ENCODE measurements around the gene SLC36A3. TPM values are rescaled to one million over a fixed set of nuclear protein-coding genes. Genes with fewer than 3 reads are reported as not detected.
A peak's percentile ranks its signal among the peaks of the same experiment; 100 is the strongest.
"Not testable (repeated sequence)": the region's sequence is repeated elsewhere in the genome, so short reads cannot be mapped to it uniquely, and the experiment has no call there.

SLC36A3 gene
- total RNA-seq, 4 donors from 2014 or later, result not detected

DNA sequence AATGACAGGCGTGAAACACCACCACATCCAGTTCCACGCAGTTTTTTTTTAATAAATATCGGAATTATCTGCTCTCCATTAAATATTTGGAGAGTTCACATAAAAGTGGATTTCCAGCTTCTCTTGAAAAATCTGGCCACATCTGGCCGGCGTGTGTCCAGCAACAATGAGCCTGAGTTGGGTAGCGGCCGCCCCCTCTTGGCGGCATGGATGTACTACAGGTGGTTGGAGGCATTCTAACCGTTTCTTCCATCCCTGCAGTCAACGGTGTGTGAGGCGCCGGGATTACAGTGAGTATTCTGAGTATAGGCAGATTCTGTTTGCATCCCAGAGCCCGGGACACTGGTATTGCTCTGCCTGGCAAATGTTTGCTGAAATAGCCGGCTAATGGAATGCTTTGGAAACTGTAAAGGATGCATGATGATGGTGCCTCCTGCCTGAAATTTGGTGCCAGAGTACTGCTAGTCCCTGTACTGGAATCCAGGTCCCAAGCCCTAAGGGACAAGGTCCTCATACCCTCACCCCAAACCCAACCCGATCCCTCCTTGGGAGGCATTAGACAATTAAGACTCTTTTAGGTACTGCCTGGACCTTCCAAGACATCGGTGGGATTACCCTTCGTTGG is 64.2 kb downstream of the SLC36A3 start:
- peak overlapping the region in 3 of 4 donors; percentile 68 to 79 (median 70) for H3K27ac ChIP-seq
- H3K9me3 ChIP-seq, result no peaks in the 10 kb centered on the region
- DNase-seq, result peak; percentile 32
- intact Hi-C loops (cut with DNase I), result loop anchor here (10.0 kb wide), 1 partner anchor 115 kb away; no protein-coding TSS in a partner anchor
- TF ChIP-seq, protein P1, sequence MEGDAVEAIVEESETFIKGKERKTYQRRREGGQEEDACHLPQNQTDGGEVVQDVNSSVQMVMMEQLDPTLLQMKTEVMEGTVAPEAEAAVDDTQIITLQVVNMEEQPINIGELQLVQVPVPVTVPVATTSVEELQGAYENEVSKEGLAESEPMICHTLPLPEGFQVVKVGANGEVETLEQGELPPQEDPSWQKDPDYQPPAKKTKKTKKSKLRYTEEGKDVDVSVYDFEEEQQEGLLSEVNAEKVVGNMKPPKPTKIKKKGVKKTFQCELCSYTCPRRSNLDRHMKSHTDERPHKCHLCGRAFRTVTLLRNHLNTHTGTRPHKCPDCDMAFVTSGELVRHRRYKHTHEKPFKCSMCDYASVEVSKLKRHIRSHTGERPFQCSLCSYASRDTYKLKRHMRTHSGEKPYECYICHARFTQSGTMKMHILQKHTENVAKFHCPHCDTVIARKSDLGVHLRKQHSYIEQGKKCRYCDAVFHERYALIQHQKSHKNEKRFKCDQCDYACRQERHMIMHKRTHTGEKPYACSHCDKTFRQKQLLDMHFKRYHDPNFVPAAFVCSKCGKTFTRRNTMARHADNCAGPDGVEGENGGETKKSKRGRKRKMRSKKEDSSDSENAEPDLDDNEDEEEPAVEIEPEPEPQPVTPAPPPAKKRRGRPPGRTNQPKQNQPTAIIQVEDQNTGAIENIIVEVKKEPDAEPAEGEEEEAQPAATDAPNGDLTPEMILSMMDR (IDR thresholded peaks at IDR 0.05), result peak; percentile 35 to 92 (median 67)
- no peak for TF ChIP-seq POLR2A (IDR thresholded peaks at IDR 0.05)
- WGBS, 2 donors, result 19 to 61% methylated on average over 12 to 17 of the region's 17 CpGs
- peak overlapping the region in 1 of 4 donors; percentile 52 for H3K4me3 ChIP-seq
- H3K36me3 ChIP-seq, result no peaks in the 10 kb centered on the region
- peaks cover 0 to 12% (median 10%) of the 10 kb centered on the region in 3 donors for H3K4me1 ChIP-seq
- H3K27me3 ChIP-seq, result no peaks in the 10 kb centered on the region

DNA sequence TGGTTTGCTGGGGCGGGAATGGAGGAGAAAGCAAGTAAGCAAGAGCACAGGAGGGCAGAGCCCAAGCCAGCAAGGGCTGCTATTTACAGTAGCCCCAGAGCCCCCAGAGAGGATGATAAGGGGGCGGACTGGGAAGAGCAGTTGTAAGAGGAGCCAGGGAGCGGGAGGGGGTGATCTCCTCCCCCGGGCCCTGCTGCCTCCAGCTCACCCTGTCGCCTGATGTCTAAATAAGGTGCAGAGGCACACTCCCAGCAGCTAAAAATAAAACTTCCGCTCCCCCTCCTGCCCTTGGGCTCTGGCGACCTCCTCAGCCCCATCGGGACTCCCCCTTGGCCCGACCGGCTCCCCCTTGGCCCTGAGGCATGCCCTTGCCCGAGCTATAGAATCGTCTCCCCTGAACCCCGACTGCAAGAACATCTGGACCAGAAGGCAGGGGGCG is 65.2 kb downstream of the SLC36A3 start:
- H3K27ac ChIP-seq, result peak overlapping the region; percentile 38 to 79 (median 69)
- intact Hi-C loops (cut with DNase I), result loop anchor here (10.0 kb wide), 1 partner anchor 114 kb away; no protein-coding TSS in a partner anchor
- DNase-seq, result no peak
- WGBS, 2 donors, result 35% methylated on average over 7 to 10 of the region's 14 CpGs
- no peaks in the 10 kb centered on the region for H3K27me3 ChIP-seq
- peak overlapping the region in 3 of 4 donors; percentile 7 to 52 (median 7) for H3K4me3 ChIP-seq
- H3K36me3 ChIP-seq, result no peaks in the 10 kb centered on the region
- TF ChIP-seq, protein P1 (IDR thresholded peaks at IDR 0.05), result no peak
- TF ChIP-seq POLR2A (IDR thresholded peaks at IDR 0.05), result no peak
- H3K4me1 ChIP-seq, result peaks cover 0 to 19% (median 12%) of the 10 kb centered on the region in 3 donors
- no peaks in the 10 kb centered on the region for H3K9me3 ChIP-seq

DNA sequence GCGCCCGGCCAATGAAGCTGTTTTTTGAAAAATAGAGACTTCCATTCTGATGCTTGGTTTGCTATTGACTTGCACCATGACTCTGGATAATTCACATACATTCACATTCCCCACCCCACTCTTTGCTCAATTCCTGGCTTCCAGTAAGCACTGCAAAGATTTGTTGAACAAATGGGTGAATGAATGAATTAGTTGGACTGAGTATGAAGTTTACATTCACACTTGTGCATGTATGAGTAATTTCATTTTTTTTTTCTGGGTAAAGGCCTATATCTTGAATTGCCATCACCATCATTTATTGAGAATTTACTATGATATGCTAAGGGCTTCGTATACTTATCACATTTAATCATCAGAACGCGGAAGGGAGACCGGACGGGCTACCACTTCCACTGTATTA is 65.9 kb downstream of the SLC36A3 start:
- Histone ChIP-seq H3K9me3 (no peaks in the 10 kb centered on the region), H3K4me3 (peak overlapping the region in 1 of 4 donors; percentile 52), H3K4me1 (peaks cover 0 to 19% (median 12%) of the 10 kb centered on the region in 3 donors), H3K27ac (peak overlapping the region in 3 of 4 donors; percentile 68 to 79 (median 70)), H3K27me3 (no peaks in the 10 kb centered on the region), H3K36me3 (no peaks in the 10 kb centered on the region)
- intact Hi-C loops (cut with DNase I), result loop anchor here (10.0 kb wide), 1 partner anchor 113 kb away; no protein-coding TSS in a partner anchor
- DNase-seq, result no peak
- TF ChIP-seq, protein P1 (IDR thresholded peaks at IDR 0.05), result no peak
- no peak for TF ChIP-seq POLR2A (IDR thresholded peaks at IDR 0.05)
- 80 to 95% methylated on average over 7 of the region's 7 CpGs for WGBS, 2 donors

DNA sequence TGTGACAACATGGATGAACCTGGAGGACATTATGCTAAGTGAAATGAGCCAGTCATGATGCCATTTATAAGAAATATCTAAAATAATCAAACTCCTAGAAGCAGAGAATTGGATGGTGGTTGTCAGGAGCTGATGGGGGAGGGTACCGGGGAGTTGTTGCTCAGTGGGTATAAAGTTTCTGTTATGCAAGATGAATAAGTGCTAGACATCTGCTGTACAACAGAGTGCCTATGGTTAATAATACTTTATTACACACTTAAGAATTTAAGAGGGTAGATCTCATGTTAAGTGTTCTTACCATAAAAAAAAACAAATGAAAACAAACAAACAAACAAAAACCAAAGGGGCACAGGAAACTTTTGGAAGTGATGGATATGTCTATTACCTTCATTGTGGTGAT is 66.7 kb downstream of the SLC36A3 start:
- Histone ChIP-seq H3K9me3 (no peaks in the 10 kb centered on the region), H3K36me3 (no peaks in the 10 kb centered on the region), H3K4me1 (peaks cover 0 to 19% (median 12%) of the 10 kb centered on the region in 3 donors), H3K27ac (no peak overlapping the region), H3K27me3 (no peaks in the 10 kb centered on the region), H3K4me3 (no peak overlapping the region)
- WGBS, 2 donors, result 81 to 100% methylated on average over 1 of the region's 1 CpG
- no peak for DNase-seq
- TF ChIP-seq, protein P1 (IDR thresholded peaks at IDR 0.05), result no peak
- no peak for TF ChIP-seq POLR2A (IDR thresholded peaks at IDR 0.05)
- intact Hi-C loops (cut with DNase I), result loop anchor here (10.0 kb wide), 1 partner anchor 112 kb away; no protein-coding TSS in a partner anchor

DNA sequence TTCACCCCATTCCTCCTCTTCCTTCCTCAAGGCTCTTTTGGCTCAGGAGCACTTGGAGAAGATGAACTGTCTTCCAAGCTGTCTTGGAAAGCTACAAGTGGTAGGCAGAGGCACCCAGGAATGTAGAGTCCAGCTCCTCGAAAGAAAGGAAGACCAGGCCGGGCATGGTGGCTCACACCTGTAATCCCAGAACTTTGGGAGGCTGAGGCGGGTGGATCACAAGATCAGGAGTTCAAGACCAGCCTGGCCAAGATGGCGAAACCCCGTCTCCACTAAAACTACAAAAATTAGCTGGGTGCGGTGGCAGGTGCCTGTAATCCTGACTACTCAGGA is 68.4 kb downstream of the SLC36A3 start:
- DNase-seq, H3K9me3 ChIP-seq, H3K27me3 ChIP-seq, H3K36me3 ChIP-seq: not testable (repeated sequence)
- intact Hi-C loops (cut with DNase I), result loop anchor here (10.0 kb wide), 1 partner anchor 110 kb away; no protein-coding TSS in a partner anchor
- Histone ChIP-seq H3K4me1 (peaks cover 0 to 19% (median 13%) of the 10 kb centered on the region in 3 donors), H3K4me3 (peak overlapping the region in 1 of 4 donors; percentile 37), H3K27ac (peak overlapping the region in 3 of 4 donors; percentile 45 to 78 (median 77))
- 93 to 100% methylated on average over 1 to 3 of the region's 6 CpGs for WGBS, 2 donors
